Measurements from ENCODE around the gene GPR84.
A peak's percentile ranks its signal among the peaks of the same experiment; 100 is the strongest.

Gene GPR84

GRCh38 chr12:54363618-54364017 is 668 bp downstream of the GPR84 start:
- peaks cover 52% of the 10 kb centered on the region for H3K27me3 ChIP-seq (replicated peaks; ENCODE audit: insufficient read depth, low read length)
- no peaks in the 10 kb centered on the region for H3K79me2 ChIP-seq (ENCODE audit: low read length)
- no peak for TF ChIP-seq EZH2phosphoT487 (IDR thresholded peaks at IDR 0.05; ENCODE audit: low read length)
- no peak for TF ChIP-seq CTCF (IDR thresholded peaks at IDR 0.05; ENCODE audit: low read length)
- no peaks in the 10 kb centered on the region for H3K9me2 ChIP-seq (replicated peaks; ENCODE audit: insufficient read depth, low read length)
- peaks cover 5% of the 10 kb centered on the region; the same call in 1 of the 2 replicates for H4K20me1 ChIP-seq (ENCODE audit: insufficient read depth, low read length)
- no peak overlapping the region for H3K27ac ChIP-seq (ENCODE audit: low read length)
- peak overlapping the region; percentile 33; the same call in 1 of the 2 replicates for H3K4me2 ChIP-seq (ENCODE audit: low read depth, low read length)
- H3K4me3 ChIP-seq (ENCODE audit: low read length), result no peak overlapping the region
- H3F3A ChIP-seq (ENCODE audit: insufficient read depth, low read length), result peaks cover 16% of the 10 kb centered on the region
- H2AFZ ChIP-seq (ENCODE audit: low read length), result no peak overlapping the region
- no peak for DNase-seq
- H3K9me3 ChIP-seq (replicated peaks; ENCODE audit: insufficient read depth, low read length), result no peaks in the 10 kb centered on the region
- H3K36me3 ChIP-seq (replicated peaks; ENCODE audit: insufficient read depth, low read length), result no peaks in the 10 kb centered on the region
- no peak overlapping the region for H3K9ac ChIP-seq (ENCODE audit: low read length)
- H3K4me1 ChIP-seq (ENCODE audit: low read length), result peaks cover 23% of the 10 kb centered on the region

- H4K20me1 ChIP-seq (ENCODE audit: insufficient read depth, low read length), result peaks cover 5% of the 10 kb centered on the region; the same call in 1 of the 2 replicates
- H3K79me2 ChIP-seq (ENCODE audit: low read length), result no peaks in the 10 kb centered on the region
- no peak overlapping the region for H3K4me3 ChIP-seq (ENCODE audit: low read length)
- no peak overlapping the region for H2AFZ ChIP-seq (ENCODE audit: low read length)
- no peak overlapping the region for H3K9ac ChIP-seq (ENCODE audit: low read length)
- H3K9me3 ChIP-seq (replicated peaks; ENCODE audit: insufficient read depth, low read length), result no peaks in the 10 kb centered on the region
- peaks cover 23% of the 10 kb centered on the region for H3K4me1 ChIP-seq (ENCODE audit: low read length)
- H3K27ac ChIP-seq (ENCODE audit: low read length), result no peak overlapping the region
- no peaks in the 10 kb centered on the region for H3K36me3 ChIP-seq (replicated peaks; ENCODE audit: insufficient read depth, low read length)
- DNase-seq, result no peak
- peaks cover 16% of the 10 kb centered on the region for H3F3A ChIP-seq (ENCODE audit: insufficient read depth, low read length)
- H3K9me2 ChIP-seq (replicated peaks; ENCODE audit: insufficient read depth, low read length), result no peaks in the 10 kb centered on the region
- TF ChIP-seq EZH2 (optimal IDR thresholded peaks at IDR 0.05; ENCODE audit: low read depth, low read length), result no peak
- H3K4me2 ChIP-seq (ENCODE audit: low read depth, low read length), result no peak overlapping the region
- H3K27me3 ChIP-seq (replicated peaks; ENCODE audit: insufficient read depth, low read length), result peaks cover 47% of the 10 kb centered on the region
These were observed 1.2 kb downstream of the GPR84 start for GRCh38 chr12:54363047-54363446.

GRCh38 chr12:54360717-54361456 is 3.4 kb downstream of the GPR84 start:
- Histone ChIP-seq H3K4me2 (ENCODE audit: low read depth, low read length) (no peak overlapping the region), H3K27ac (ENCODE audit: low read length) (no peak overlapping the region), H3K79me2 (ENCODE audit: low read length) (no peaks in the 10 kb centered on the region)

More at GRCh38 chr12:54360717-54361456, 3.4 kb downstream of the GPR84 start:
- peaks cover 26% of the 10 kb centered on the region for H3K4me1 ChIP-seq (ENCODE audit: low read length)
- no peak overlapping the region for H3K9ac ChIP-seq (ENCODE audit: low read length)
- H4K20me1 ChIP-seq (ENCODE audit: insufficient read depth, low read length), result peaks cover 5% of the 10 kb centered on the region; the same call in 1 of the 2 replicates
- TF ChIP-seq EZH2 (optimal IDR thresholded peaks at IDR 0.05; ENCODE audit: low read depth, low read length) (no peak), EZH2phosphoT487 (IDR thresholded peaks at IDR 0.05; ENCODE audit: low read length) (no peak), CTCF (IDR thresholded peaks at IDR 0.05; ENCODE audit: low read length) (peak; percentile 63)
- peaks cover 16% of the 10 kb centered on the region for H3F3A ChIP-seq (ENCODE audit: insufficient read depth, low read length)
- H3K9me2 ChIP-seq (replicated peaks; ENCODE audit: insufficient read depth, low read length), result no peaks in the 10 kb centered on the region
- no peaks in the 10 kb centered on the region for H3K9me3 ChIP-seq (replicated peaks; ENCODE audit: insufficient read depth, low read length)
- no peak overlapping the region for H3K4me3 ChIP-seq (ENCODE audit: low read length)
- DNase-seq, result peak; percentile 27
- no peaks in the 10 kb centered on the region for H3K36me3 ChIP-seq (replicated peaks; ENCODE audit: insufficient read depth, low read length)
- H3K27me3 ChIP-seq (replicated peaks; ENCODE audit: insufficient read depth, low read length), result peaks cover 33% of the 10 kb centered on the region
- H2AFZ ChIP-seq (ENCODE audit: low read length), result no peak overlapping the region

Measured in MM.1S (cell line).